Measurements from ENCODE around the gene NPRL2. TPM values are rescaled to one million over a fixed set of nuclear protein-coding genes. Genes with fewer than 3 reads are reported as not detected.

The NPRL2 gene
- total and polyA plus RNA-seq, 2 of the 8 experiments (the other 6 are each of a cell fraction or from before 2014, with no cell fraction given), result 28.4 to 51.4 TPM

DNA sequence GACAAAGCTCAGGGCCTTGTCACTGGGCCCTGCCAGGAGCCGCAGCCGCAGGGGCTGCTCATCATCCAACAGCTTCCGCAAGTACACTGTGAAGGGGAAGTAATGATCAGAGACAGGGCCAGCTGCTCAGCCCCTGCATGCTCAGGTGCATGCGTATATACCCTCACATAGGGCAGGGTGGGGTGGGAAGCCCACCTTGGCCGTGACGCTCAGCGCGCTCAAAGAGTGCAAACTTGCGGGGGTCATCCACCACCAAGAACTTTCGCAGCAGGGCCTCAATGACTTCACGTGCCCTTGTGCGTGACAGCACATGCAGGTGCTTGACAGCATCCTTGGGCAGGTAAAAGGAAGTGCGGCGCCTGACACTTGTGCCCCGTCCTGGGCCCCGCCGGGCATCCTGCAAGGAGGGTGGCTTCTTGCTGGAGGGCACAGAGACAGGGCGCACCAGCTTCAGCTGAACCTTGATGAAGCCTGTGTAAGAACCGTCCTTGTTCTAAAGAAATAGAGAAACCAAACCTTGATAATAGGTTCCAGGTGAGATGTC lies 19.1 kb downstream of the NPRL2 start:
- Histone ChIP-seq H2BK5ac (ENCODE audit: low read depth, low read length) (no peak overlapping the region), H3K79me1 (ENCODE audit: low read depth, low read length) (peaks cover 11% of the 10 kb centered on the region; the same call in 1 of the 2 replicates), H2BK20ac (ENCODE audit: low read length) (no peak overlapping the region), H3K56ac (replicated peaks; ENCODE audit: insufficient read length, low read depth, low read length) (no peak overlapping the region), H3K4me1 (replicated peaks in 1 of 4; ENCODE audit: control insufficient read depth in 3 of 4, insufficient read depth in 4 of 4, low read length in 3 of 4) (peaks cover 0 to 8% (median 6%) of the 10 kb centered on the region in 4 experiments; a peak in 3 of 7 replicates), H2AFZ (ENCODE audit: low read length) (no peak overlapping the region), H4K91ac (replicated peaks; ENCODE audit: insufficient read length, low read length) (no peak overlapping the region), H4K20me1 (replicated peaks in 1 of 2; ENCODE audit: control insufficient read depth in 1 of 2, insufficient read depth in 2 of 2, low read length in 2 of 2) (peaks cover 8 to 14% of the 10 kb centered on the region in 2 experiments), H3K79me2 (ENCODE audit: control insufficient read depth in 1 of 2, insufficient read depth in 2 of 2, low read length in 2 of 2) (peaks cover 0 to 36% of the 10 kb centered on the region in 2 experiments; a peak in 2 of 4 replicates), H3K36me3 (ENCODE audit: control insufficient read depth in 2 of 4, insufficient read depth in 4 of 4, low read length in 3 of 4) (peaks cover 4 to 24% (median 20%) of the 10 kb centered on the region in 4 experiments; a peak in 7 of 8 replicates), H4K5ac (ENCODE audit: insufficient read length, low read depth, low read length) (no peak overlapping the region), H3K4me2 (ENCODE audit: insufficient read depth in 1 of 2, low read depth in 2 of 2, low read length in 2 of 2) (no peak overlapping the region), H3K27ac (ENCODE audit: low read depth, low read length) (no peak overlapping the region), H3K23ac (ENCODE audit: insufficient read length) (no peak overlapping the region), H2BK12ac (ENCODE audit: low read depth, low read length) (no peak overlapping the region), H3K4ac (replicated peaks; ENCODE audit: insufficient read length, low read depth, low read length) (no peak overlapping the region), H2BK120ac (replicated peaks; ENCODE audit: low read depth, low read length) (no peak overlapping the region), H2AK5ac (ENCODE audit: low read depth, low read length) (no peak overlapping the region), H2BK15ac (ENCODE audit: low read length) (no peak overlapping the region), H3K27me3 (replicated peaks in 1 of 4; ENCODE audit: control insufficient read depth in 3 of 4, extremely low read depth in 1 of 4, insufficient read depth in 3 of 4, low read length in 3 of 4) (no peaks in the 10 kb centered on the region), H3K14ac (ENCODE audit: insufficient read length) (no peak overlapping the region), H3K9ac (replicated peaks in 1 of 4; ENCODE audit: extremely low read depth in 1 of 4, low read depth in 3 of 4, low read length in 3 of 4) (no peak overlapping the region), H3K4me3 (ENCODE audit: extremely low read depth in 1 of 4, insufficient read depth in 2 of 4, low read depth in 3 of 4, low read length in 4 of 4) (no peak overlapping the region), H3K23me2 (ENCODE audit: low read depth, low read length) (peaks cover 14% of the 10 kb centered on the region), H4K8ac (ENCODE audit: extremely low read depth, insufficient read depth, low read length) (no peak overlapping the region), H3K18ac (ENCODE audit: extremely low read depth, low read length) (no peak overlapping the region), H3K9me3 (ENCODE audit: insufficient read depth in 2 of 2, low read depth in 1 of 2, low read length in 1 of 2) (no peaks in the 10 kb centered on the region)
- ChIA-PET CTCF (ENCODE audit: partially characterized antibody) (interaction anchor here (1.1 to 1.5 kb wide), 3 partner anchors 10 to 16 kb away, joined by 3 to 4 read pairs (median 3); partner anchors contain the start of gene RASSF1), POLR2A (ENCODE audit: partially characterized antibody) (interaction anchor here (0.8 to 6.4 kb wide), 4 partner anchors 9 to 36 kb away, joined by 3 to 36 read pairs (median 10); partner anchors contain the start of genes HYAL2 and RASSF1)
- DNase-seq (ENCODE audit: low read depth in 1 of 2, low spot score in 2 of 2) (no peak), FAIRE-seq (no peak)
- 94% methylated on average over 19 of the region's 19 CpGs; no CpG with 5 or more reads in 1 of the 2 experiments for WGBS, 2 experiments (ENCODE audit: extremely low coverage in 1 of 2, insufficient coverage in 1 of 2, insufficient read length in 1 of 2, insufficient replicate concordance in 2 of 2, low coverage in 1 of 2, low lambda C conversion rate in 2 of 2, missing lambda C conversion rate in 1 of 2)
- no peak for TF ChIP-seq POU5F1 (IDR thresholded peaks at IDR 0.05; ENCODE audit: low read depth, low read length)
- TF ChIP-seq RXRA (IDR thresholded peaks at IDR 0.05; ENCODE audit: insufficient read depth, low read depth, low read length), result no peak
- TF ChIP-seq SRF (IDR thresholded peaks at IDR 0.05; ENCODE audit: low read depth, low read length), result no peak
- no peak for TF ChIP-seq SP1 (IDR thresholded peaks at IDR 0.05; ENCODE audit: low read depth, low read length)
- TF ChIP-seq, protein P1, sequence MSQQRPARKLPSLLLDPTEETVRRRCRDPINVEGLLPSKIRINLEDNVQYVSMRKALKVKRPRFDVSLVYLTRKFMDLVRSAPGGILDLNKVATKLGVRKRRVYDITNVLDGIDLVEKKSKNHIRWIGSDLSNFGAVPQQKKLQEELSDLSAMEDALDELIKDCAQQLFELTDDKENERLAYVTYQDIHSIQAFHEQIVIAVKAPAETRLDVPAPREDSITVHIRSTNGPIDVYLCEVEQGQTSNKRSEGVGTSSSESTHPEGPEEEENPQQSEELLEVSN (IDR thresholded peaks at IDR 0.05), result no peak
- no peak for TF ChIP-seq TAF1 (IDR thresholded peaks at IDR 0.05; ENCODE audit: low read depth, low read length)
- TF ChIP-seq POLR2AphosphoS5 (IDR thresholded peaks at IDR 0.05; ENCODE audit: low read depth, low read length), result no peak
- TF ChIP-seq, protein P2, sequence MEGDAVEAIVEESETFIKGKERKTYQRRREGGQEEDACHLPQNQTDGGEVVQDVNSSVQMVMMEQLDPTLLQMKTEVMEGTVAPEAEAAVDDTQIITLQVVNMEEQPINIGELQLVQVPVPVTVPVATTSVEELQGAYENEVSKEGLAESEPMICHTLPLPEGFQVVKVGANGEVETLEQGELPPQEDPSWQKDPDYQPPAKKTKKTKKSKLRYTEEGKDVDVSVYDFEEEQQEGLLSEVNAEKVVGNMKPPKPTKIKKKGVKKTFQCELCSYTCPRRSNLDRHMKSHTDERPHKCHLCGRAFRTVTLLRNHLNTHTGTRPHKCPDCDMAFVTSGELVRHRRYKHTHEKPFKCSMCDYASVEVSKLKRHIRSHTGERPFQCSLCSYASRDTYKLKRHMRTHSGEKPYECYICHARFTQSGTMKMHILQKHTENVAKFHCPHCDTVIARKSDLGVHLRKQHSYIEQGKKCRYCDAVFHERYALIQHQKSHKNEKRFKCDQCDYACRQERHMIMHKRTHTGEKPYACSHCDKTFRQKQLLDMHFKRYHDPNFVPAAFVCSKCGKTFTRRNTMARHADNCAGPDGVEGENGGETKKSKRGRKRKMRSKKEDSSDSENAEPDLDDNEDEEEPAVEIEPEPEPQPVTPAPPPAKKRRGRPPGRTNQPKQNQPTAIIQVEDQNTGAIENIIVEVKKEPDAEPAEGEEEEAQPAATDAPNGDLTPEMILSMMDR (IDR thresholded peaks at IDR 0.05; ENCODE audit: control extremely low read depth in 1 of 3, insufficient read depth in 1 of 3, low read depth in 1 of 3, low read length in 3 of 3), result no peak
- TF ChIP-seq, protein P3, sequence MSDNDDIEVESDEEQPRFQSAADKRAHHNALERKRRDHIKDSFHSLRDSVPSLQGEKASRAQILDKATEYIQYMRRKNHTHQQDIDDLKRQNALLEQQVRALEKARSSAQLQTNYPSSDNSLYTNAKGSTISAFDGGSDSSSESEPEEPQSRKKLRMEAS (IDR thresholded peaks at IDR 0.05), result no peak
- no peak for TF ChIP-seq KDM1A (IDR thresholded peaks at IDR 0.05; ENCODE audit: borderline replicate concordance, low read length)

Data from H1 (cell line).